Measurements from ENCODE around the gene TOP1. TPM values are rescaled to one million over a fixed set of nuclear protein-coding genes. Genes with fewer than 3 reads are reported as not detected.

The TOP1 gene
- total and polyA plus RNA-seq, 2 of the 4 experiments (the other 2 are of a cell fraction), result 14.0 to 21.5 TPM

- CTCF ChIA-PET, result interaction anchor here (0.5 to 1.9 kb wide), 3 partner anchors 41 to 60 kb away, joined by 3 to 9 read pairs (median 3); no protein-coding TSS in a partner anchor
- H3K4me3 ChIP-seq (ENCODE audit: insufficient read depth, low read depth, low read length), result peak overlapping the region; percentile 2; the same call in 1 of the 2 replicates
Measured at GRCh38 chr20:41032271-41032670, 3.6 kb downstream of the TOP1 start.

More at GRCh38 chr20:41032271-41032670, 3.6 kb downstream of the TOP1 start:
- no peak for TF ChIP-seq SMC3 (IDR thresholded peaks at IDR 0.05; ENCODE audit: low read depth, low read length)
- TF ChIP-seq NFE2L2 (IDR thresholded peaks at IDR 0.05; ENCODE audit: low read depth, low read length), result peak; percentile 34; the same call in 1 of the 2 replicates
- no peak overlapping the region for H3K27ac ChIP-seq (ENCODE audit: insufficient read depth, low read length)
- H2AK5ac ChIP-seq (ENCODE audit: low read depth, low read length), result no peak overlapping the region
- H3K4ac ChIP-seq (ENCODE audit: low read depth, low read length), result no peak overlapping the region
- H4K91ac ChIP-seq (ENCODE audit: insufficient read depth, low read depth, low read length), result no peak overlapping the region
- H2BK20ac ChIP-seq (ENCODE audit: low read depth, low read length), result no peak overlapping the region
- intact Hi-C loops (cut with micrococcal nuclease) (loop anchor here (1.0 to 2.0 kb wide), 3 partner anchors 17 to 63 kb away; no protein-coding TSS in a partner anchor), in situ Hi-C loops (cut with MboI; ENCODE audit: low sequenced_read_pairs) (no loop called here), dilution Hi-C loops (cut with HindIII; ENCODE audit: low sequenced_read_pairs, unreplicated experiment) (no loop called here)
- H3K18ac ChIP-seq (ENCODE audit: low read depth, low read length), result no peak overlapping the region
- no peak overlapping the region for H2AFZ ChIP-seq (replicated peaks; ENCODE audit: low read length, poor library complexity)
- no peak overlapping the region for H3K56ac ChIP-seq (ENCODE audit: extremely low read depth, insufficient read depth, low read length)
- no peak overlapping the region for H3K23ac ChIP-seq (ENCODE audit: low read depth, low read length)
- H2BK120ac ChIP-seq (ENCODE audit: low read depth, low read length), result no peak overlapping the region
- H3K27me3 ChIP-seq (ENCODE audit: control insufficient read depth, insufficient read depth, low read length), result no peaks in the 10 kb centered on the region
- no peak overlapping the region for H2BK15ac ChIP-seq (ENCODE audit: low read depth, low read length)
- POLR2A ChIA-PET (ENCODE audit: unreplicated experiment), result interaction anchor here (1.0 kb wide), 1 partner anchor 14 kb away, joined by 3 read pairs; no protein-coding TSS in a partner anchor
- H3K36me3 ChIP-seq (ENCODE audit: control insufficient read depth, insufficient read depth, low read length), result peaks cover 3% of the 10 kb centered on the region
- ATAC-seq (ENCODE audit: low read depth), result no peak
- no peak overlapping the region for H2AK9ac ChIP-seq (replicated peaks; ENCODE audit: low read depth, low read length, poor library complexity)
- H3K4me1 ChIP-seq (ENCODE audit: control insufficient read depth, insufficient read depth, low read length), result peaks cover 14% of the 10 kb centered on the region
- peaks cover 2 to 39% of the 10 kb centered on the region in 2 experiments; a peak in 2 of 4 replicates for H3K79me1 ChIP-seq (ENCODE audit: low read depth in 1 of 2, low read length in 2 of 2)
- no CpG with 5 or more reads among the region's 3 CpGs for WGBS, 2 experiments (ENCODE audit: extremely low coverage in 2 of 2, insufficient read length in 1 of 2)
- peak overlapping the region; percentile 96 for H2BK5ac ChIP-seq (ENCODE audit: low read depth, low read length, poor library complexity, severe bottlenecking)
- H4K8ac ChIP-seq (ENCODE audit: low read depth in 2 of 2, low read length in 2 of 2), result no peak overlapping the region
- H3K14ac ChIP-seq (replicated peaks; ENCODE audit: low read depth, low read length), result no peak overlapping the region
- H3K4me2 ChIP-seq (ENCODE audit: low read depth, low read length), result peak overlapping the region; percentile 95
- no TSS peak for BruUV-seq (replicated peaks)
- no peak overlapping the region for H4K5ac ChIP-seq (ENCODE audit: low read depth, low read length)
- H3K9ac ChIP-seq (ENCODE audit: low read depth, low read length), result no peak overlapping the region; the same call in 1 of the 2 replicates
- DNase-seq, result peak; percentile 71
- peaks cover 12% of the 10 kb centered on the region for H3K9me1 ChIP-seq (ENCODE audit: insufficient read depth, low read length)
- no peaks in the 10 kb centered on the region for H3K9me3 ChIP-seq (ENCODE audit: control insufficient read depth, insufficient read depth, low read length)
- peaks cover 73% of the 10 kb centered on the region for H4K20me1 ChIP-seq (ENCODE audit: insufficient read depth, low read length)
